HEK293T (cell line): ENCODE data around the gene PPP5C.
"Not testable (repeated sequence)": the region's sequence is repeated elsewhere in the genome, so short reads cannot be mapped to it uniquely, and the experiment has no call there.

ENCODE experiments used
- CTCF ChIA-PET: fragments of 350-600 bp; formaldehyde crosslinking; extraction: SDS; loops from one replicate; lab custom pipeline; 2021; ENCODE audit warnings: antibody characterized with exemption, inconsistent platforms; lab: Yijun Ruan, JAX
- POLR2A ChIA-PET: fragments of 350-600 bp; formaldehyde crosslinking; extraction: SDS; loops from one replicate; lab custom pipeline; 2020; ENCODE audit warnings: antibody characterized with exemption, inconsistent platforms; lab: Yijun Ruan, JAX
- DNase-seq: peaks from one replicate; pipeline ENCODE4 v3.0.0; 2012; ENCODE audit warnings: mixed read lengths; ENCODE audit errors: extremely low spot score
- ARNT ChIP-seq: fragments of 450-650 bp; IDR thresholded peaks from 2 replicates; pipeline ENCODE4 v1.6.1; 2017; ENCODE audit warnings: mild to moderate bottlenecking
- BHLHE40 ChIP-seq: fragments of 450-650 bp; IDR thresholded peaks from 2 replicates; pipeline ENCODE4 v1.6.1; 2016; ENCODE audit warnings: mild to moderate bottlenecking, moderate library complexity, borderline replicate concordance
- CTBP1 ChIP-seq: fragments of 450-650 bp; IDR thresholded peaks from 2 replicates; pipeline ENCODE4 v1.6.1; 2016; ENCODE audit warnings: borderline replicate concordance
- ELF4 ChIP-seq: fragments of 450-650 bp; IDR thresholded peaks from 2 replicates; pipeline ENCODE4 v1.6.1; 2017; ENCODE audit warnings: antibody characterized with exemption
- FOXA1 ChIP-seq: fragments of 450-650 bp; IDR thresholded peaks from 2 replicates; pipeline ENCODE4 v1.6.1; 2016; ENCODE audit warnings: mild to moderate bottlenecking
- FOXK2 ChIP-seq: fragments of 450-650 bp; IDR thresholded peaks from 2 replicates; pipeline ENCODE4 v1.6.1; 2016; ENCODE audit warnings: mild to moderate bottlenecking
- FOXM1 ChIP-seq: fragments of 450-650 bp; IDR thresholded peaks from 2 replicates; pipeline ENCODE4 v1.6.1; 2017; ENCODE audit warnings: mild to moderate bottlenecking, borderline replicate concordance
- HDGF ChIP-seq: fragments of 450-650 bp; IDR thresholded peaks from 2 replicates; pipeline ENCODE4 v1.6.1; 2017; ENCODE audit warnings: antibody characterized with exemption, borderline replicate concordance
- L3MBTL2 ChIP-seq: fragments of 450-650 bp; conservative IDR thresholded peaks from 2 replicates; pipeline ENCODE4 v1.6.1; 2016; ENCODE audit warnings: mild to moderate bottlenecking
- LEF1 ChIP-seq: fragments of 450-650 bp; IDR thresholded peaks from 2 replicates; pipeline ENCODE4 v1.6.1; 2017; ENCODE audit warnings: mild to moderate bottlenecking, borderline replicate concordance
- NFRKB ChIP-seq: fragments of 450-650 bp; IDR thresholded peaks from 2 replicates; pipeline ENCODE4 v1.6.1; 2016; ENCODE audit warnings: mild to moderate bottlenecking, moderate library complexity
- SP1 ChIP-seq: fragments of 450-650 bp; IDR thresholded peaks from 2 replicates; pipeline ENCODE4 v1.6.1; 2017
- SUZ12 ChIP-seq: fragments of 450-650 bp; IDR thresholded peaks from 2 replicates; pipeline ENCODE4 v1.6.1; 2016; ENCODE audit warnings: mild to moderate bottlenecking
- TARDBP ChIP-seq: fragments of 450-650 bp; IDR thresholded peaks from 2 replicates; pipeline ENCODE4 v1.6.1; 2016
- ZNF384 ChIP-seq: fragments of 450-650 bp; IDR thresholded peaks from 2 replicates; pipeline ENCODE4 v1.6.1; 2016

Gene PPP5C

DNA sequence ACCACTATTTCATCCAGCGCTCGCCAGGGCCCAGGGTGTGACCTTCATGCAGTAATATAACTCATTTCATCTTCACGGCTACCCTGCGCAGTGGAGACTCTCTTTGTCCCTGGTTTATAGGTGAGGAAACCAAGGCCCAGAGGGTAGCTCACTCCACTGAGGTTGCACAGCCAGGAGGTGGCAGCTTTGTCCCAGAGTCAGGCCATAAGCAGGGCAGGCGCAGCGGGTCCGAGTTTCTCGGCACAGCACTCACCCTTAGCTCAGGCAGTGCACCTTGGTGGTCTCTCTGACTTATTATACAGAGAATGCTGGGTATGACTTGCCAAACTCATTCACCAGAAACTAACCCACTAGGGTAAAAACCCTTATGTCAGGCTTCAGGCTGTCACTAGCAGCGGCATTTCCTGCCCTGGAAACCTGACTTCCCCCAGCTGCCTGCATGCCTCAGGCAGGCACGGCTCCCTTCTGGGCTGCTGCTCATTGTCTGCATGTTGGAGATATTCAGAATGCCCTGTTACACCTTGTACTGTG is 24.5 kb downstream of the PPP5C start:
- TF ChIP-seq ARNT (no peak), ELF4 (no peak), ZNF384 (no peak), HDGF (no peak)
- ChIA-PET CTCF (interaction anchor here (1.0 kb wide), 1 partner anchor 10 kb away, joined by 3 read pairs; no protein-coding TSS in a partner anchor), POLR2A (no interaction called here)
- DNase-seq, result no peak

DNA sequence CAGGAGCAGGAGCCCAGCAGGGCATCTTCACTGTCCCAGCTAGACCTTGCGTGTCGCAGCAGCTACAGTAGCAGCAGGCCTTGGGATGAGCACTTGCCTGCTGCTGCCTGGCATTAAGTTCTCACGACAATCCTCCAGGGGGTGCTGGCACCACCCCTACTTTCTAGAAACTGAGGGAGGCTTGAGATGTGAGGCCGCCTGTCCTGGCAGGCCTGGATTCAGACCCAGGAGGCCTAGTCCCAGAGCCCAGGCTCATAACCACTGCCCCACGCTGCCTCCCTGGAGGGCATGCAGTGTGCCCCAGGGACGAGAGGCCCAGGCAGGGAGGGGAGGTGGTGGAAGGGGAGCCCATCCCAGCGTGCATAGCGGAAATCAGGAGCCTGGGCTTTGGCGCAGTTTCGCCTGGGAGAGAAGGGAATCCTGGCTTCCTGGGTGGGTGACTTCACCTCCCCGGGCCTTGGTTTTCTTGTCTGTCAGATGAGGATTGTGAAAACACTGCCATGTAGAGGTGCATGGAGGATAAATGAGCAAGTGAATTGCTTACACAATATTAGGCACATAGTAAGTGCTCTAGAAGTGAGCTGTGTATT is 26.1 kb downstream of the PPP5C start:
- no peak for DNase-seq
- POLR2A ChIA-PET, result no interaction called here
- CTCF ChIA-PET, result no interaction called here
- no peak for TF ChIP-seq FOXM1
- TF ChIP-seq L3MBTL2, result no peak
- TF ChIP-seq HDGF, result no peak

DNA sequence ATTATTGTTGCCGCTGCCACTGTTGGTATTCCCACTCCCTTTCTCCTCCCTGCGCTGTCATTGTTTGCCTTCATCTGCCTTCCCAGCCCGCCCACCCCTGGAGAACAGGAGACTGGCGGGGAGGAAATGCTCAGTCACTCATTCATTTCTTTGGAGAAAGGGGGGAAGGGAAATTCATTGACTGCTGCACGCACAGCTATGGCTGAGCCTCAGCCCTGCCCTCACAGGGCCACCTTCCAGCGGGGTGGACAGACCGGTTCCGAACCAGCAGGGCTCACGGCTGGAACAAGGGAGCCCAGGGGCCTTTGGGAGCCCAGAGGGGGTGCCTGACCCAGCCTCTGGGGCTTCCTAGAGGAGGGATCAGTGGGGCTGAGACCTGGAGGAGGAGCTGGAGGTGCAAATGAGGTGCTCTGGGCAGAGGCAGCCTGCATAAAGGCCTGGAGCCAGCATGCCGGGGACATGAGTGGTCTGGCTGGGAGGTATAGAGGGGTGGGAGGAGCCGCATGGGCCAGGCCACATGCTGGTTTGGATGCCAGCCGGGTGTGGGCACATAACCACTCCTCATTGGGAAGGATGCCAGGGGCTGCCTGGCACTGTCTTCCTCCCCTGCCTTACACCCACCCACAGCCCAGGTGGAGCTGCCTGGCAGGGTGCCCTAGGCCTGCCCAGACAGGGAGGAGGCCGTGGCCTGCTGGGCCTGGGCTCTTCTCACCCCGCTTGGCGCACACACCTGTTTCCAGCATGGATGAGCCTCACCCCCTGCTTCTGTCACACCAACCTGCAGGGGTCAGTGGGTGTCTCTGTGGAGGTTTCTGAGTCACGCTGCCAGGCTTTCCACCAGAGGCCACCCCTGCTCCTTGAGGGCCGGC is 26.8 kb downstream of the PPP5C start:
- TF ChIP-seq L3MBTL2 (no peak), BHLHE40 (no peak), LEF1 (no peak), FOXK2 (no peak), HDGF (no peak), TARDBP (no peak), SUZ12 (no peak), ELF4 (no peak)
- CTCF ChIA-PET, result no interaction called here
- DNase-seq, result no peak
- POLR2A ChIA-PET, result no interaction called here

DNA sequence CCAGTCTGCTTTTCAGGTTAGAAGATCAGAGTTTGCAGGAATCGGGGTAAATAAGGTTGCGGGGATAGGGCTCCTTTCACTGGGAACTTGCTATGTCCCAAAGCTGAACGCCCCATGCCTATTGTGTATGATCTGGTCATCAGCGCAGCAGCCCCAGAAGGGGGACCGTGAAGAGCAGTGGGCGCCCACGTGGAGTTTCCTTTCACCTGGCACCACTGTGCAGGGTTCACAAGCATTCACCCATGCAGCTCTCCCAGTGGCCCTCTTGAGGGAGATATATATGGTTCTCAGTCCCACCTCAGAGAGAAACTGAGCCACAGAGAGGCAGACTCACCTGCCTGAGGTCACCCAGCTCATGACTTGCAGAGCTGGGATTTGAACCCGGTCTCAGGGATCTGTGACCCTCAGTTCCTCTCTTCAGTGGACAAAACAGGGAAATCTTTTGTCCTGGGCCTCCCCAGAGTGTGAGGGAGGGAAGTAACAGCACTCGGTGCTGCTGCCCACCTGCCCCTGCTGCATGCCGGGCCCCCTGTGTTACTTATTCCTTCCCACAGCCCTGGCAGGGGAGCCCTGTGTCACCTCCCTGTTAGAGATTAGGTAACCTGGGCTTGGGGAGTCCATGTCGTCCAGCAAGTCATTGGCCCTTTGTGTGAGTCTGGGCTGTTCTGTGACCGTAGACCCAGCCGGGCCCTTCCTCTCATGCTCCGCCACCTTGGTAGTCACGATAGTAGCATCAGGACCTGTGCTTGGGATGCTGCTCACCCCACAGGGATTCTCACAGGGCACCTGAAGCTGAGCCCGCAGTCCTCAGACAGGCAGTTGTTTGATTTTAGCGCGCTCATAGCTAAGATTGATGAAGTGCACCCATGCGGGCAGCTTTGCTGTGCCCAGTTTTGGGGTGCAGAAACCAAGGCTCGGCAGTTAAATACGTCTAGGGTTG is 27.9 kb downstream of the PPP5C start:
- CTCF ChIA-PET, result no interaction called here
- POLR2A ChIA-PET, result no interaction called here
- no peak for TF ChIP-seq SUZ12
- no peak for TF ChIP-seq LEF1
- TF ChIP-seq L3MBTL2, result no peak
- TF ChIP-seq FOXM1, result no peak
- no peak for TF ChIP-seq TARDBP
- no peak for TF ChIP-seq CTBP1
- TF ChIP-seq FOXK2, result no peak
- TF ChIP-seq HDGF, result no peak
- no peak for TF ChIP-seq FOXA1
- no peak for TF ChIP-seq ARNT
- no peak for TF ChIP-seq NFRKB
- no peak for TF ChIP-seq ZNF384
- no peak for TF ChIP-seq SP1
- TF ChIP-seq ELF4, result no peak
- no peak for DNase-seq

DNA sequence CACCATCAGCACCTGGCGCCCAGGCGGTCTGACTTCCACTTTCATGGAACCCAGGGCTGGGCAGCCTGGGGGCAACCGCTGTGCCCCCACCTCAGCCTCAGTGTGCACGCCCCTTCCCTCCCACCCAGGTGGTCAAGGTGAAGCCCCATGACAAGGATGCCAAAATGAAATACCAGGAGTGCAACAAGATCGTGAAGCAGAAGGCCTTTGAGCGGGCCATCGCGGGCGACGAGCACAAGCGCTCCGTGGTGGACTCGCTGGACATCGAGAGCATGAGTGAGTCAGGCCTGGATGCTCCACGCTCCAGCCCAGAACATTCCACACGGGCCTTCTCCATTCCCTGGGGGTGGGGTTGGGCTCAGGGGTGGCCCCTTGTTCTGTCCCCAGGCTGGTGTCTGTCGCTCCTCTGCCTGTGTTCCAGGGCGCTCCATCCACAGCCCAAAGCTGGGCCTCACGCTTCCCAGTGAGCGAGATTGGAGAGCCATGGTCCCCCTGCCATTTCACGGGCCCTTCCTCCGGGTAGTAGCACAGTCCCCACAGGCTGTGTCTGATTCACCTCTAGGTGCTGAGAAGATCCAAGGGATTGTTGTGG is 28.7 kb downstream of the PPP5C start:
- DNase-seq, POLR2A ChIA-PET, CTCF ChIA-PET: not testable (repeated sequence)

DNA sequence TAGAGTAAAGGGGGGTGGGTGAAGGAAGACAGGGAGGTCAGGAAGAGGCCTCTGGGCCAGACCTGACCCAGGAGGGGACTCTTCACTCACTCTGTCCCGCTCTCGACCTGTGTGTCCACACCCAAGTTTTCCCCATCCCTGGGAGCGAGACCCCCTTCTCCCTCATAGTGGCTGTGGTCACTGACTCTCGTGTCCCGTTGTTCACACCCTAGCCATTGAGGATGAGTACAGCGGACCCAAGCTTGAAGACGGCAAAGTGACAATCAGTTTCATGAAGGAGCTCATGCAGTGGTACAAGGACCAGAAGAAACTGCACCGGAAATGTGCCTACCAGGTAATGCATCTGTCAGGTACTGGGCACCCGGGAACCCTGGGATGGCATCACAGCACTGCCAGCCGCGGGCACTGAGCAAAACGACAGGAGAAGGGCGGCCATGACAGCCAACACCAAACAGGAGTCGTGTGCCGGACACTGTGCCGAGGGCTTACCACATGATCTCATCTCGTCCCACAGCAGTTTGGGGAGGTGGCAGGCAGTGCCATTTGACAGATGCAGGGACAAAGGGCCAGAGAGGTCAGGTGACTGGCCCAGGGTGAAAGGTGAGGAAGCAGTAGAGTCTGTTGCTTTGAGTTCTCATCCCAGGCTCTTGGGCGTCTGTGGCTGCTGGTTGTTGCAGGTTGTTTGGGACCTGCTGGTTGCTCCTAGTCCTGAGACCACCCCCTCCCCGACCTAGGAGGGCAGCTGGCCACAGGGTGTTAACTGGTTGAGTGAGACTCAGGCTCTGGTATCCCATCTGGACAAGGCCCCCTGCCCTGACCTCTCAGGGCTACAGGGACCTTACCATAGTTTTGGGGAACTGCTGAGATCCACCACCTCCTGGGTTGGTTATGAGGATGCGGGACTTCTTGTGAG is 29.6 kb downstream of the PPP5C start:
- ChIA-PET CTCF (no interaction called here), POLR2A (no interaction called here)
- DNase-seq, result no peak
- no peak for TF ChIP-seq ZNF384

DNA sequence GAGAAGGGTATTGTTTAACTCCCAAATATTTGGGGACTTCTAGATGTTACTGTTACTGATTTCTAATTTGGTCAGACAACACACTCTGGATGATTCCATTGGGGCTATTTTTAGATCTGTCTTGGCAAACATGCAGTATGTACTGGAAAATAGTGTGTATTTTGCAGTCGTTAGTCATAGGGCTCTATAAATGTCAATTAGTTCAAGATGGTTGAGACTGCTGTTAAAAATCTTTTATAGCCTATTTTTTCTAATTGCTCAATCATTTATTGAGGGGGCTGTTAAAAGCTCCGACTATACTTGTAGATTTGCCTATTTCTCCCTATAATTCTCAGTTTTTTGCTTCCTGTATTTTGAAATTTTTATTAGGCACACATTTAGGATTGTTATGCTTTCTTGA is 31.4 kb downstream of the PPP5C start:
- CTCF ChIA-PET, result no interaction called here
- TF ChIP-seq FOXA1, result no peak
- TF ChIP-seq SP1, result no peak
- no peak for TF ChIP-seq NFRKB
- no peak for TF ChIP-seq SUZ12
- no peak for TF ChIP-seq ZNF384
- no peak for TF ChIP-seq TARDBP
- no peak for TF ChIP-seq CTBP1
- TF ChIP-seq FOXK2, result no peak
- no peak for TF ChIP-seq ELF4
- no peak for DNase-seq
- POLR2A ChIA-PET, result no interaction called here
